Ishikawa (cell line): ENCODE measurements around the gene MAST1.
A peak's percentile ranks its signal among the peaks of the same experiment; 100 is the strongest.

Experiments
- CEBPB ChIP-seq: IDR thresholded peaks from 2 replicates; pipeline ENCODE4 v1.6.1; 2012
- CREB1 ChIP-seq: IDR thresholded peaks from 2 replicates; pipeline ENCODE4 v1.6.1; 2012; ENCODE audit warnings: low read depth
- EGR1 ChIP-seq: IDR thresholded peaks from 2 replicates; pipeline ENCODE4 v1.6.1; 2012
- EP300 ChIP-seq: IDR thresholded peaks from 2 replicates; pipeline ENCODE4 v1.6.1; 2012; ENCODE audit warnings: borderline replicate concordance
- FOXM1 ChIP-seq: IDR thresholded peaks from 2 replicates; pipeline ENCODE4 v1.6.1; 2012; ENCODE audit warnings: low read depth, borderline replicate concordance
- NFIC ChIP-seq: IDR thresholded peaks from 2 replicates; pipeline ENCODE4 v1.6.1; 2012
- RAD21 ChIP-seq: IDR thresholded peaks from 2 replicates; pipeline ENCODE4 v1.6.1; 2012; ENCODE audit warnings: low read depth
- TAF1 ChIP-seq: IDR thresholded peaks from 2 replicates; pipeline ENCODE4 v1.6.1; 2012; ENCODE audit warnings: low read depth, mild to moderate bottlenecking
- TCF12 ChIP-seq: IDR thresholded peaks from 2 replicates; pipeline ENCODE4 v1.6.1; 2012; ENCODE audit warnings: low read depth
- TEAD4 ChIP-seq: IDR thresholded peaks from 2 replicates; pipeline ENCODE4 v1.6.1; 2012
- YY1 ChIP-seq: IDR thresholded peaks from 2 replicates; pipeline ENCODE4 v1.6.1; 2012; ENCODE audit warnings: low read depth
- ZBTB7A ChIP-seq: IDR thresholded peaks from 2 replicates; pipeline ENCODE4 v1.6.1; 2012; ENCODE audit warnings: low read depth
- TF ChIP-seq, protein P1 (sequence below): IDR thresholded peaks from 2 replicates; pipeline ENCODE4 v1.6.1; 2012
- TF ChIP-seq, protein P2 (sequence below): IDR thresholded peaks from 2 replicates; pipeline ENCODE4 v1.6.1; 2012; ENCODE audit warnings: low read depth, mild to moderate bottlenecking
- TF ChIP-seq, protein P3 (sequence below): IDR thresholded peaks from 2 replicates; pipeline ENCODE4 v1.6.1; 2012

Gene MAST1

GRCh38 chr19:12806242-12807081, 31.9 kb upstream of the MAST1 start, which contains the start of gene RNASEH2A:
Gene RNASEH2A (plus strand): TSS chr19:12806584. CDS start chr19:12806674, 90 bp downstream.
- TF ChIP-seq CREB1 (peak; percentile 75), FOXM1 (peak; percentile 53; the same call in 1 of the 2 replicates), CEBPB (no peak), TEAD4 (0 out of 2 replicates have a peak, but pooled peaks have one; percentile 5), TCF12 (0 out of 2 replicates have a peak, but pooled peaks have one; percentile 60), RAD21 (no peak), TAF1 (peak; percentile 75), YY1 (peak; percentile 89), ZBTB7A (no peak), EGR1 (no peak), NFIC (no peak), EP300 (no peak)
- TF ChIP-seq, protein P1, sequence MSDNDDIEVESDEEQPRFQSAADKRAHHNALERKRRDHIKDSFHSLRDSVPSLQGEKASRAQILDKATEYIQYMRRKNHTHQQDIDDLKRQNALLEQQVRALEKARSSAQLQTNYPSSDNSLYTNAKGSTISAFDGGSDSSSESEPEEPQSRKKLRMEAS = peak; percentile 97
- TF ChIP-seq, protein P2, sequence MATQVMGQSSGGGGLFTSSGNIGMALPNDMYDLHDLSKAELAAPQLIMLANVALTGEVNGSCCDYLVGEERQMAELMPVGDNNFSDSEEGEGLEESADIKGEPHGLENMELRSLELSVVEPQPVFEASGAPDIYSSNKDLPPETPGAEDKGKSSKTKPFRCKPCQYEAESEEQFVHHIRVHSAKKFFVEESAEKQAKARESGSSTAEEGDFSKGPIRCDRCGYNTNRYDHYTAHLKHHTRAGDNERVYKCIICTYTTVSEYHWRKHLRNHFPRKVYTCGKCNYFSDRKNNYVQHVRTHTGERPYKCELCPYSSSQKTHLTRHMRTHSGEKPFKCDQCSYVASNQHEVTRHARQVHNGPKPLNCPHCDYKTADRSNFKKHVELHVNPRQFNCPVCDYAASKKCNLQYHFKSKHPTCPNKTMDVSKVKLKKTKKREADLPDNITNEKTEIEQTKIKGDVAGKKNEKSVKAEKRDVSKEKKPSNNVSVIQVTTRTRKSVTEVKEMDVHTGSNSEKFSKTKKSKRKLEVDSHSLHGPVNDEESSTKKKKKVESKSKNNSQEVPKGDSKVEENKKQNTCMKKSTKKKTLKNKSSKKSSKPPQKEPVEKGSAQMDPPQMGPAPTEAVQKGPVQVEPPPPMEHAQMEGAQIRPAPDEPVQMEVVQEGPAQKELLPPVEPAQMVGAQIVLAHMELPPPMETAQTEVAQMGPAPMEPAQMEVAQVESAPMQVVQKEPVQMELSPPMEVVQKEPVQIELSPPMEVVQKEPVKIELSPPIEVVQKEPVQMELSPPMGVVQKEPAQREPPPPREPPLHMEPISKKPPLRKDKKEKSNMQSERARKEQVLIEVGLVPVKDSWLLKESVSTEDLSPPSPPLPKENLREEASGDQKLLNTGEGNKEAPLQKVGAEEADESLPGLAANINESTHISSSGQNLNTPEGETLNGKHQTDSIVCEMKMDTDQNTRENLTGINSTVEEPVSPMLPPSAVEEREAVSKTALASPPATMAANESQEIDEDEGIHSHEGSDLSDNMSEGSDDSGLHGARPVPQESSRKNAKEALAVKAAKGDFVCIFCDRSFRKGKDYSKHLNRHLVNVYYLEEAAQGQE = no peak
- TF ChIP-seq, protein P3, sequence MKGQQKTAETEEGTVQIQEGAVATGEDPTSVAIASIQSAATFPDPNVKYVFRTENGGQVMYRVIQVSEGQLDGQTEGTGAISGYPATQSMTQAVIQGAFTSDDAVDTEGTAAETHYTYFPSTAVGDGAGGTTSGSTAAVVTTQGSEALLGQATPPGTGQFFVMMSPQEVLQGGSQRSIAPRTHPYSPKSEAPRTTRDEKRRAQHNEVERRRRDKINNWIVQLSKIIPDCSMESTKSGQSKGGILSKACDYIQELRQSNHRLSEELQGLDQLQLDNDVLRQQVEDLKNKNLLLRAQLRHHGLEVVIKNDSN = no peak

DNA sequence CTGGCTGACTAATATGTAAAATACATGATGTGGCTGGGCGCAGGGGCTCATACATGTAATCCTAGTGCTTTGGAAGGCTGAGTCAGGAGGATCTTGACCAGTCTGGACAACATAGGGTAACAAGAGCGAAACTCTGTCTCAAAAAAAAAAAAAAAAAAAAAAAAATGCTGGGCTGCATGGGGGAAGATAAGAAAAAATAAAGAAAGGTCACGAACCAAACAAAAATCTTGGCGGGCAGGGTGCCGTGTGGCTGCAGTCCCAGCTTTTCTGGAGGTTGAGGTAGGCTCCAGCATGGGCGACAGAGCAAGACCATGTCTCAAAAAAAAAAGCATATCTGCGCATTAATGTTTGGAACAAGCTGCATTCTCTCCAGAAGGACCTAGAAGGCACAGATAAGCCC, 23.2 kb upstream of the MAST1 start:
- no peak for TF ChIP-seq YY1
- no peak for TF ChIP-seq EP300
- TF ChIP-seq ZBTB7A = no peak

GRCh38 chr19:12821761-12822160, 16.6 kb upstream of the MAST1 start:
- TF ChIP-seq YY1 = 0 out of 2 replicates have a peak, but pooled peaks have one; percentile 15
- no peak for TF ChIP-seq EGR1

GRCh38 chr19:12825254-12826131, 12.8 kb upstream of the MAST1 start:
- TF ChIP-seq, protein P3 = peak; percentile 44; the same call in 1 of the 2 replicates
- TF ChIP-seq EP300 (no peak), YY1 (no peak), EGR1 (no peak), RAD21 (peak; percentile 36; the same call in 1 of the 2 replicates), TAF1 (no peak), TEAD4 (no peak), CEBPB (no peak), FOXM1 (no peak), ZBTB7A (peak; percentile 97), TCF12 (no peak), CREB1 (no peak), NFIC (no peak)
- TF ChIP-seq, protein P2 = no peak
- TF ChIP-seq, protein P1 = peak; percentile 93

DNA sequence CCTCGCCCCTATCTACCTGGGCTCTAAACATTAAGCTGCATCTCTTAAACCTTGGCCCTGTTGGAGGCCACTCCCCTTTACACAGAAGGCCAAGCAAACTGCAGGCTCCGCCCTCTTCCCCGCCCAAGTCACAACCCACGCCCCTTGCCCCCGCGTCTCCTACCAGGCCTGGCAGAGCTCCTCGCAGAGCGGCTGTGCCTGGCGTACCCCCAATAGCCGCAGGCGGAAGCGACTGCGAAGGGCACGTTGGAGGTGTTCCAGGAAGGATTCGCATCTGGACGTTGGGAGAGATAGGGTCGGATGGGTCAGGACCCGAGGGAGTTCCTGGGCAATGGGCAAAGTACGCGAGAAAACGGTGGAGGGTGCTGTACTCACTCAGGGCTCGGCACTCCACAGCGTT, 9.8 kb upstream of the MAST1 start:
- TF ChIP-seq FOXM1 (no peak), TEAD4 (no peak), EP300 (no peak), RAD21 (no peak), YY1 (no peak), NFIC (no peak), CREB1 (no peak), EGR1 (no peak; the same call in 1 of the 2 replicates), CEBPB (no peak), ZBTB7A (no peak), TAF1 (no peak), TCF12 (no peak)
- TF ChIP-seq, protein P1 = no peak
- TF ChIP-seq, protein P2 = no peak
- TF ChIP-seq, protein P3 = no peak
